Body of pancreas (tissue), 4 donors: ENCODE results near the gene HRCT1. TPM values are rescaled to one million over a fixed set of nuclear protein-coding genes. Genes with fewer than 3 reads are reported as not detected.

Experiments
- ATAC-seq: fragments of 150-250 bp; one replicate; pipeline ENCODE4 v1.9.1; 2016
- DNase-seq, 4 donors: peaks; one replicate each; pipeline ENCODE4 v3.0.0-alpha.2; 2019
- H3K27ac ChIP-seq, 4 donors: fragments of 200-600 bp; sonication (generic); 1 replicate in 3 of 4; 2 replicates in 1 of 4; pipeline versions ENCODE4 v1.5.1 to v1.6.1; 2016 to 2019; ENCODE audit warnings: mild to moderate bottlenecking in 1 of 4, mixed read lengths in 1 of 4, moderate library complexity in 1 of 4
- H3K27me3 ChIP-seq, 2 donors: fragments of 200-600 bp; sonication (generic); one replicate each; pipeline ENCODE4 v1.6.0; 2016; ENCODE audit warnings: mild to moderate bottlenecking in 1 of 2
- H3K36me3 ChIP-seq, 2 donors: fragments of 200-600 bp; sonication (generic); replicated peaks in 1 of 2; 2 replicates each; pipeline ENCODE4 v1.5.1; 2016; ENCODE audit warnings: low read depth in 2 of 2; ENCODE audit not compliant: insufficient read depth in 1 of 2
- H3K4me1 ChIP-seq: fragments of 200-600 bp; sonication (generic); one replicate; pipeline ENCODE4 v1.6.0; 2016
- H3K4me3 ChIP-seq, 2 donors: fragments of 200-600 bp; sonication (generic); 1 replicate in 1 of 2; 2 replicates in 1 of 2; pipeline ENCODE4 v1.5.1; 2016 to 2019
- H3K9me3 ChIP-seq, 3 donors: fragments of 200-600 bp; sonication (generic); 1 replicate in 2 of 3; 2 replicates in 1 of 3; pipeline ENCODE4 v1.5.1; 2016
- CTCF ChIP-seq, 7 experiments: fragments of 450-650 bp in 4 of 7; fragments of 200-600 bp in 3 of 7; sonication (generic) in 3 of 7; IDR thresholded peaks; one replicate each; pipeline ENCODE4 v1.5.1; 2016 to 2019; ENCODE audit warnings: antibody characterized with exemption in 7 of 7
- POLR2A ChIP-seq, 3 donors: fragments of 450-650 bp; IDR thresholded peaks; one replicate each; pipeline ENCODE4 v1.6.1; 2016; ENCODE audit warnings: antibody characterized with exemption in 3 of 3, mild to moderate bottlenecking in 2 of 3
- WGBS, 2 donors: methylation state at CpG; one replicate each; pipeline ENCODE4 v1.1.5; 2017; 5-methylcytosine and 5-hydroxymethylcytosine counted together
- intact Hi-C: fragments of 100-400 bp; cut with DNase I; formaldehyde crosslinking; loops from one replicate; pipeline ENCODE4 v1.15.1; 2023
- total RNA-seq, 2 donors: library from RNA; depleted of rRNA; stranded (reverse); fragments of >200 nt; gene quantifications; one replicate each; pipeline ENCODE4 v1.1.0, GENCODE V29; 2016

Gene HRCT1
- total RNA-seq, 2 donors from 2014 or later = 0.99 to 3.4 TPM

DNA sequence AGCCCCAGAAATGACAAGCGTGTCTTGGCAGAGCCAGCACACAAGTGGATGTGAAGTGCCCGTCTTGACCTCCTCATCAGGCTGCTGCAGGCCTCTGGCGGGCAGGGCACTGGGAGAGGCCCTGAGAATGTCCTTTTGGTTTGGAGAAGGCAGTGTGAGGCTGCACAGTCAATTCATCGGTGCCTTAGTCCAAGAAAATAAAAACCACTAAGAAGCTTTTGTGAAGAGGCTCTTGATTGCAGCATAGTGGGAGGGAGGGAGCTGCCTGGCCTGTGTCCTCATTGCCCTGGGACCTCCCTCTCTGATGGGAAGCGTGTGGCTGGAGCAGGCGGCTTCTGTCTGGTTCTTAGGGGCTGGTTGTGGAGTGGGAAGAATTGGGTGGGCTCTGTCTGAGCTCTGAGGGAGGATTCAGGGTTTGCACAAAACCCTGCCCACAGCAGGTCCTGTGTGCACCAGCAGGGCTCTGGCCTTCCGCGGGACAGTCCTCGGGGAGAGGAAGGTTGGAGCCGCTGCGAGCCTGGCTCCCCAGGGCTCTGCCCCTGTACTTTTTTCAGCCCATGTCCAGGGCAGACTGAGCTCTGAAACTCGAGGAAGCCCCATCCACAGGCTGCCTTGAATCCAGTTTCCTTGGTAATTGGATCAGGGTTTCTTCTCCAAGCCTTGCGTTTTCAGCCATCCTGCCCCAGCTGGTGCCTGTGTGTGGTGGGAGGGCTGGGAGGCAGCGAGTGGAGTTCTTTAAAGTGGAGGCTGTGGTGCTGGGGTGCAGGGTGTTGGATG lies 1.1 kb downstream of the HRCT1 start:
- Histone ChIP-seq H3K27me3 (no peaks in the 10 kb centered on the region), H3K27ac (peak overlapping the region; percentile 47 to 85 (median 84)), H3K9me3 (no peaks in the 10 kb centered on the region), H3K36me3 (no peaks in the 10 kb centered on the region), H3K4me3 (no peak overlapping the region), H3K4me1 (peaks cover 57% of the 10 kb centered on the region)
- 71 to 73% methylated on average over 13 to 14 of the region's 14 CpGs for WGBS, 2 donors
- ATAC-seq (peak; percentile 22), DNase-seq (peak in 2 of 4 donors; percentile 32 to 52)
- no peak for TF ChIP-seq CTCF (IDR thresholded peaks at IDR 0.05)
- TF ChIP-seq POLR2A (IDR thresholded peaks at IDR 0.05) = no peak
- intact Hi-C loops = loop anchor here (10.0 kb wide), 1 partner anchor 118 kb away; no protein-coding TSS in a partner anchor

GRCh38 chr9:35907711-35908503 lies 1.9 kb downstream of the HRCT1 start:
- H3K9me3 ChIP-seq = no peaks in the 10 kb centered on the region
- DNase-seq = peak; percentile 51 to 75 (median 60)
- no peaks in the 10 kb centered on the region for H3K27me3 ChIP-seq
- no peak overlapping the region for H3K4me3 ChIP-seq
- peak in 1 of 3 donors; percentile 3 for TF ChIP-seq POLR2A (IDR thresholded peaks at IDR 0.05)
- TF ChIP-seq CTCF (IDR thresholded peaks at IDR 0.05) = no peak
- peak overlapping the region; percentile 47 to 85 (median 84) for H3K27ac ChIP-seq
- H3K4me1 ChIP-seq = peaks cover 52% of the 10 kb centered on the region
- no peaks in the 10 kb centered on the region for H3K36me3 ChIP-seq
- intact Hi-C loops = loop anchor here (10.0 kb wide), 1 partner anchor 117 kb away; no protein-coding TSS in a partner anchor
- peak; percentile 70 for ATAC-seq
- 38 to 55% methylated on average over 12 to 13 of the region's 13 CpGs for WGBS, 2 donors

- peak overlapping the region; percentile 45 to 85 (median 84) for H3K27ac ChIP-seq
- intact Hi-C loops = loop anchor here (10.0 kb wide), 1 partner anchor 116 kb away; no protein-coding TSS in a partner anchor
- no peaks in the 10 kb centered on the region for H3K27me3 ChIP-seq
- no peak for DNase-seq
- no peaks in the 10 kb centered on the region for H3K36me3 ChIP-seq
- no peak for ATAC-seq
- H3K4me3 ChIP-seq = no peak overlapping the region
- TF ChIP-seq POLR2A (IDR thresholded peaks at IDR 0.05) = no peak
- no peak for TF ChIP-seq CTCF (IDR thresholded peaks at IDR 0.05)
- H3K9me3 ChIP-seq = no peaks in the 10 kb centered on the region
- peaks cover 52% of the 10 kb centered on the region for H3K4me1 ChIP-seq
- 64 to 69% methylated on average over 4 to 9 of the region's 9 CpGs for WGBS, 2 donors
Measured at GRCh38 chr9:35908504-35909125, 2.6 kb downstream of the HRCT1 start.

DNA sequence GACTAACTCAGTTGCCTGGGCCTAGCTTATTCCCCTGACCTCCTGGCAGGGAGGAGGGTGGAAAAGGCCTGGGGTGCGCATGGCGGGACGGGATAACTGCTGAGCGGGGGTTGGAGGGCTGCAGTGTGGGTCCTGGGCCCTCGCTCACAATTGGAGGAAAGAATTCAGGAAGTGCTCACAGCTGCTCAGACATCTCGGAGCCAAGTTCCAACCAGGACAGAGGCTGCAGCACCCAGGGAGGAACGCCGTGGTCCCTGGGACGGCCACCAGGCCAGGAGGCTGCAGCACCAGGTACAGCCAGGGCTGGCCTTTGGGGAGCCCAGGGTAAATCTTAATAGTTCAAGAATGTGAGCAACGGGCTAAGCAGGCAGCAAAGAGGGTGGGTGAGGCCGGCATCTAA lies 3.3 kb downstream of the HRCT1 start, which contains the start of gene SPAAR:
Gene SPAAR, plus strand, starts transcription at position 217 of the 400 bp plus-strand sequence. CDS start 974 bp downstream, outside the sequence.
- Histone ChIP-seq H3K27ac (peak within 1 kb of the TSS; percentile 45 to 85 (median 84)), H3K4me3 (no peak within 1 kb of the TSS), H3K27me3 (no peaks in the 10 kb centered on the region), H3K4me1 (peaks cover 53% of the 10 kb centered on the region), H3K36me3 (no peaks in the 10 kb centered on the region), H3K9me3 (no peaks in the 10 kb centered on the region)
- TF ChIP-seq POLR2A (IDR thresholded peaks at IDR 0.05) (no peak), CTCF (IDR thresholded peaks at IDR 0.05) (no peak)
- 79 to 82% methylated on average over 11 of the region's 11 CpGs for WGBS, 2 donors
- ATAC-seq (no peak), DNase-seq (no peak)
- intact Hi-C loops = loop anchor here (10.0 kb wide), 1 partner anchor 116 kb away; no protein-coding TSS in a partner anchor
